Measurements from ENCODE around the gene MEX3D. TPM values are rescaled to one million over a fixed set of nuclear protein-coding genes. Genes with fewer than 3 reads are reported as not detected.

Gene MEX3D
- total and polyA plus RNA-seq, 2 of the 4 experiments (the other 2 are of a cell fraction) = 9.1 to 9.6 TPM

DNA sequence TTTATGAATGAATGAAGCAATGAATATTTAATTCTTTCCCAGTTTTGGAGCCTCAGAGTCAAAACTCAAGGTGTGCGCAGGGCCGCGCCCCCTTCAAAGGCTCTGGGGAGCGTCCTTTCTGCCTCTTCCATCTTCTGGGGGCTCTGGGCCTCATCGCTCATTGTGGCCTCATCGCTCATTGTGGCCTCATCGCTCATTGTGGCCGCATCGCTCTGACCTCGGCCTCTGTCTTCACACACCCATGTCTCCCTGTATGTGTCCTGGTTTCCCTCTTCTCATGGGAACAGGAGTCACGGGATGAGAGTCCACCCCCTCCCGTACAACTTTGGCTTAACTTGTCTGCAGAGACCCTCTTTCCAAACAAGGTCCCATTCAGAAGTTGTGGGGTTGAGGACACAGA is 3.2 kb upstream of the MEX3D start:
- H4K91ac ChIP-seq (ENCODE audit: insufficient read depth, low read depth, low read length) = no peak overlapping the region
- H4K8ac ChIP-seq (ENCODE audit: low read depth in 2 of 2, low read length in 2 of 2) = no peak overlapping the region
- ChIA-PET POLR2A (ENCODE audit: unreplicated experiment) (no interaction called here), CTCF (no interaction called here)
- H3K4ac ChIP-seq (ENCODE audit: low read depth, low read length) = no peak overlapping the region
- peaks cover 3% of the 10 kb centered on the region; the same call in 1 of the 2 replicates for H3K36me3 ChIP-seq (ENCODE audit: control insufficient read depth, insufficient read depth, low read length)
- no peak overlapping the region for H3K14ac ChIP-seq (replicated peaks; ENCODE audit: low read depth, low read length)
- no peak overlapping the region for H3K56ac ChIP-seq (ENCODE audit: extremely low read depth, insufficient read depth, low read length)
- intact Hi-C loops (cut with micrococcal nuclease) = no loop called here
- no peak overlapping the region for H2AK9ac ChIP-seq (replicated peaks; ENCODE audit: low read depth, low read length, poor library complexity)
- no peak overlapping the region for H3K18ac ChIP-seq (ENCODE audit: low read depth, low read length)
- no TSS peak for BruUV-seq (replicated peaks)
- no peak overlapping the region for H2BK15ac ChIP-seq (ENCODE audit: low read depth, low read length)
- no peak overlapping the region for H3K27ac ChIP-seq (ENCODE audit: insufficient read depth, low read length)
- peaks cover 2% of the 10 kb centered on the region; the same call in 1 of the 2 replicates for H3K4me1 ChIP-seq (ENCODE audit: control insufficient read depth, insufficient read depth, low read length)
- DNase-seq (no peak), ATAC-seq (ENCODE audit: low read depth) (no peak)
- no peak overlapping the region for H3K4me3 ChIP-seq (ENCODE audit: insufficient read depth, low read depth, low read length)
- H4K20me1 ChIP-seq (ENCODE audit: insufficient read depth, low read length) = peaks cover 10% of the 10 kb centered on the region
- no peak overlapping the region for H2BK5ac ChIP-seq (ENCODE audit: low read depth, low read length, poor library complexity, severe bottlenecking)
- TF ChIP-seq MAZ (IDR thresholded peaks at IDR 0.05; ENCODE audit: borderline replicate concordance, low read depth, low read length) = no peak
- TF ChIP-seq RCOR1 (IDR thresholded peaks at IDR 0.05; ENCODE audit: insufficient replicate concordance, low read length) = no peak
- TF ChIP-seq RFX5 (IDR thresholded peaks at IDR 0.05; ENCODE audit: low read depth, low read length) = no peak
- no peak for TF ChIP-seq FOS (IDR thresholded peaks at IDR 0.05; ENCODE audit: low read depth, low read length)
- no peak for TF ChIP-seq CHD1 (IDR thresholded peaks at IDR 0.05; ENCODE audit: low read depth, low read length)
- WGBS, 2 experiments (ENCODE audit: extremely low coverage in 2 of 2, insufficient read length in 1 of 2) = 100% methylated on average over 5 of the region's 12 CpGs; no CpG with 5 or more reads in 1 of the 2 experiments
- H3K9me3 ChIP-seq (ENCODE audit: control insufficient read depth, insufficient read depth, low read length) = no peaks in the 10 kb centered on the region
- no peak overlapping the region for H3K23ac ChIP-seq (ENCODE audit: low read depth, low read length)
- dilution Hi-C loops (cut with HindIII; ENCODE audit: low sequenced_read_pairs, unreplicated experiment) = no loop called here
- no peak overlapping the region for H4K5ac ChIP-seq (ENCODE audit: low read depth, low read length)
- no peak overlapping the region for H2AK5ac ChIP-seq (ENCODE audit: low read depth, low read length)
- in situ Hi-C loops (cut with MboI; ENCODE audit: low sequenced_read_pairs) = no loop called here
- H3K9me1 ChIP-seq (ENCODE audit: insufficient read depth, low read length) = no peaks in the 10 kb centered on the region
- H3K79me1 ChIP-seq (ENCODE audit: low read depth in 1 of 2, low read length in 2 of 2) = no peaks in the 10 kb centered on the region; a peak in 1 of 4 replicates
- H3K4me2 ChIP-seq (ENCODE audit: low read depth, low read length) = no peak overlapping the region
- H3K9ac ChIP-seq (ENCODE audit: low read depth, low read length) = no peak overlapping the region
- H2BK120ac ChIP-seq (ENCODE audit: low read depth, low read length) = no peak overlapping the region
- peak overlapping the region; percentile 21 for H2AFZ ChIP-seq (replicated peaks; ENCODE audit: low read length, poor library complexity)
- no peak overlapping the region for H2BK20ac ChIP-seq (ENCODE audit: low read depth, low read length)
- H3K27me3 ChIP-seq (ENCODE audit: control insufficient read depth, insufficient read depth, low read length) = no peaks in the 10 kb centered on the region; the same call in 1 of the 2 replicates

Data from IMR-90 (cell line).